Neural cell (in vitro differentiated cells): ENCODE measurements around the gene TMEM184C. TPM values are rescaled to one million over a fixed set of nuclear protein-coding genes. Genes with fewer than 3 reads are reported as not detected.

ENCODE experiments used
- H2AFZ ChIP-seq: fragments of 200-600, 300-800 bp; sonication (generic), shearing (Covaris generic); 2 replicates; pipeline ENCODE4 v1.6.0; 2014; ENCODE audit warnings: low read depth, mild to moderate bottlenecking, antibody characterized with exemption, low read length, moderate library complexity
- H3F3A ChIP-seq: fragments of 200-600 bp; shearing (Covaris generic); 2 replicates; pipeline ENCODE4 v1.6.1; 2016; ENCODE audit warnings: mild to moderate bottlenecking, moderate library complexity, mixed read lengths, antibody characterized with exemption, low read length; ENCODE audit not compliant: insufficient read depth, poor library complexity, severe bottlenecking
- H3K27ac ChIP-seq: fragments of 200-600, 300-800 bp; sonication (generic), shearing (Covaris generic); 2 replicates; pipeline ENCODE4 v1.5.1; 2014; ENCODE audit warnings: mild to moderate bottlenecking, low read length, moderate library complexity
- H3K27me3 ChIP-seq: fragments of 300-800, 200-600 bp; sonication (generic), shearing (Covaris generic); 2 replicates; pipeline ENCODE4 v1.6.0; 2014; ENCODE audit warnings: mild to moderate bottlenecking, low read depth, low read length, moderate library complexity; ENCODE audit not compliant: insufficient read depth
- H3K36me3 ChIP-seq: fragments of 300-800, 200-600 bp; sonication (generic), shearing (Covaris generic); 2 replicates; pipeline ENCODE4 v1.5.1; 2014; ENCODE audit warnings: mild to moderate bottlenecking, antibody characterized with exemption, low read length, moderate library complexity; ENCODE audit not compliant: insufficient read depth
- H3K4me2 ChIP-seq: fragments of 300-800, 200-600 bp; sonication (generic), shearing (Covaris generic); 2 replicates; pipeline ENCODE4 v1.6.0; 2014; ENCODE audit warnings: mild to moderate bottlenecking, low read length
- H3K4me3 ChIP-seq: fragments of 300-800, 200-600 bp; sonication (generic), shearing (Covaris generic); 2 replicates; pipeline ENCODE4 v1.5.1; 2014; ENCODE audit warnings: mild to moderate bottlenecking, low read length, moderate library complexity
- H3K79me2 ChIP-seq: fragments of 200-600 bp; shearing (Covaris generic); replicated peaks from 2 replicates; pipeline ENCODE4 v1.6.0; 2014; ENCODE audit warnings: mild to moderate bottlenecking, low read length, moderate library complexity; ENCODE audit not compliant: insufficient read depth
- H3K9ac ChIP-seq: fragments of 300-800, 200-600 bp; sonication (generic), shearing (Covaris generic); 2 replicates; pipeline ENCODE4 v1.6.1; 2016; ENCODE audit warnings: mild to moderate bottlenecking, low read length, mixed read lengths
- H3K9me2 ChIP-seq: fragments of 200-600 bp; shearing (Covaris generic); 2 replicates; pipeline ENCODE4 v1.6.1; 2016; ENCODE audit warnings: mild to moderate bottlenecking, low read length, mixed read lengths; ENCODE audit not compliant: insufficient read depth
- H3K9me3 ChIP-seq: fragments of 200-600, 300-800 bp; sonication (generic), shearing (Covaris generic); 2 replicates; pipeline ENCODE4 v1.6.1; 2016; ENCODE audit warnings: mild to moderate bottlenecking, mixed run types, low read length, moderate library complexity, mixed read lengths
- H4K20me1 ChIP-seq: fragments of 200-600 bp; shearing (Covaris generic); 2 replicates; pipeline ENCODE4 v1.6.1; 2016; ENCODE audit warnings: mild to moderate bottlenecking, mixed run types; ENCODE audit not compliant: insufficient read depth
- CTCF ChIP-seq: fragments of 450-650 bp; IDR thresholded peaks from 2 replicates; pipeline ENCODE4 v1.5.1; 2014; ENCODE audit warnings: antibody characterized with exemption, mild to moderate bottlenecking, moderate library complexity; ENCODE audit not compliant: poor library complexity, severe bottlenecking
- EP300 ChIP-seq: fragments of 450-650 bp; conservative IDR thresholded peaks from 2 replicates; pipeline ENCODE4 v1.6.1; 2014; ENCODE audit warnings: antibody characterized with exemption, mild to moderate bottlenecking, moderate library complexity; ENCODE audit not compliant: poor library complexity, severe bottlenecking
- EZH2 ChIP-seq: fragments of 200-600, 300-800 bp; shearing (Covaris generic), sonication (generic); IDR thresholded peaks from 2 replicates; pipeline ENCODE4 v1.6.1; 2014; ENCODE audit warnings: antibody characterized with exemption, low read length, borderline replicate concordance, mild to moderate bottlenecking; ENCODE audit not compliant: insufficient read depth, poor library complexity, severe bottlenecking
- MXI1 ChIP-seq: fragments of 450-650 bp; conservative IDR thresholded peaks from 2 replicates; pipeline ENCODE4 v1.6.1; 2014; ENCODE audit warnings: antibody characterized with exemption, mild to moderate bottlenecking; ENCODE audit not compliant: poor library complexity, severe bottlenecking
- POLR2AphosphoS5 ChIP-seq: IDR thresholded peaks from 2 replicates; pipeline ENCODE4 v1.6.1; 2012
- RAD21 ChIP-seq: fragments of 450-650 bp; conservative IDR thresholded peaks from 2 replicates; pipeline ENCODE4 v1.6.1; 2014; ENCODE audit warnings: antibody characterized with exemption, mild to moderate bottlenecking, moderate library complexity
- REST ChIP-seq: IDR thresholded peaks from 2 replicates; pipeline ENCODE4 v1.6.1; 2012; ENCODE audit warnings: borderline replicate concordance
- SMC3 ChIP-seq: fragments of 450-650 bp; conservative IDR thresholded peaks from 2 replicates; pipeline ENCODE4 v1.6.1; 2014; ENCODE audit warnings: antibody characterized with exemption, mild to moderate bottlenecking, moderate library complexity; ENCODE audit not compliant: poor library complexity
- TAF1 ChIP-seq: IDR thresholded peaks from 2 replicates; pipeline ENCODE4 v1.6.1; 2012; ENCODE audit warnings: low read depth
- polyA plus RNA-seq: library from polyadenylated mRNA; depleted of rRNA; stranded (reverse); fragments of >200 nt; gene quantifications from 2 replicates; pipeline ENCODE4 v1.2.3, GENCODE V29; 2014

The TMEM184C gene
- polyA plus RNA-seq, 1 donor from 2014 or later, result 48.8 TPM

- Histone ChIP-seq H3K27me3 (no peaks in the 10 kb centered on the region), H3K79me2 (no peaks in the 10 kb centered on the region), H3K4me2 (no peak overlapping the region), H3F3A (no peaks in the 10 kb centered on the region), H3K36me3 (peaks cover 16% of the 10 kb centered on the region), H4K20me1 (no peaks in the 10 kb centered on the region), H3K4me3 (no peak overlapping the region), H3K9me3 (no peaks in the 10 kb centered on the region), H3K27ac (no peak overlapping the region), H3K9ac (no peak overlapping the region), H3K9me2 (no peaks in the 10 kb centered on the region), H2AFZ (no peak overlapping the region)
- TF ChIP-seq EZH2 (no peak), SMC3 (no peak), EP300 (no peak), MXI1 (no peak), POLR2AphosphoS5 (no peak), TAF1 (no peak)
Observed at GRCh38 chr4:147633113-147633512, 15.9 kb downstream of the TMEM184C start.

- no peaks in the 10 kb centered on the region for H3K27me3 ChIP-seq
- no peaks in the 10 kb centered on the region for H4K20me1 ChIP-seq
- no peak overlapping the region for H2AFZ ChIP-seq
- H3F3A ChIP-seq, result no peaks in the 10 kb centered on the region
- H3K9ac ChIP-seq, result no peak overlapping the region
- no peak overlapping the region for H3K4me2 ChIP-seq
- H3K9me2 ChIP-seq, result no peaks in the 10 kb centered on the region
- TF ChIP-seq MXI1, result no peak
- TF ChIP-seq TAF1, result no peak
- TF ChIP-seq POLR2AphosphoS5, result no peak
- TF ChIP-seq CTCF, result no peak
- no peak for TF ChIP-seq RAD21
- TF ChIP-seq SMC3, result no peak
- TF ChIP-seq EZH2, result no peak
- no peak for TF ChIP-seq REST
- TF ChIP-seq EP300, result no peak
- no peaks in the 10 kb centered on the region for H3K79me2 ChIP-seq
- no peaks in the 10 kb centered on the region for H3K9me3 ChIP-seq
- H3K4me3 ChIP-seq, result no peak overlapping the region
- peaks cover 15% of the 10 kb centered on the region for H3K36me3 ChIP-seq
- H3K27ac ChIP-seq, result no peak overlapping the region
Observed at GRCh38 chr4:147633643-147634042, 16.4 kb downstream of the TMEM184C start.

GRCh38 chr4:147635348-147635747, 18.2 kb downstream of the TMEM184C start:
- H3K4me2 ChIP-seq, result no peak overlapping the region
- H3K9me2 ChIP-seq, result no peaks in the 10 kb centered on the region
- H2AFZ ChIP-seq, result no peak overlapping the region
- peaks cover 12% of the 10 kb centered on the region for H3K36me3 ChIP-seq
- no peak overlapping the region for H3K4me3 ChIP-seq
- no peaks in the 10 kb centered on the region for H3F3A ChIP-seq
- no peaks in the 10 kb centered on the region for H4K20me1 ChIP-seq
- H3K79me2 ChIP-seq, result no peaks in the 10 kb centered on the region
- H3K9ac ChIP-seq, result no peak overlapping the region
- TF ChIP-seq REST (no peak), MXI1 (no peak), SMC3 (no peak), EZH2 (no peak), EP300 (no peak), POLR2AphosphoS5 (no peak), TAF1 (no peak), CTCF (no peak), RAD21 (no peak)
- no peaks in the 10 kb centered on the region for H3K9me3 ChIP-seq
- no peak overlapping the region for H3K27ac ChIP-seq
- H3K27me3 ChIP-seq, result no peaks in the 10 kb centered on the region
